ENCODE results near the gene ADCY7. TPM values are rescaled to one million over a fixed set of nuclear protein-coding genes. Genes with fewer than 3 reads are reported as not detected.

Gene ADCY7
- total and polyA plus RNA-seq, 9 of the 15 experiments (the other 6 are each of a cell fraction or from before 2014, with no cell fraction given): 2.3 to 108 (median 28.6) TPM

GRCh38 chr16:50326835-50327465 is 60.6 kb downstream of the ADCY7 start (continued):
- TF ChIP-seq, protein P1, sequence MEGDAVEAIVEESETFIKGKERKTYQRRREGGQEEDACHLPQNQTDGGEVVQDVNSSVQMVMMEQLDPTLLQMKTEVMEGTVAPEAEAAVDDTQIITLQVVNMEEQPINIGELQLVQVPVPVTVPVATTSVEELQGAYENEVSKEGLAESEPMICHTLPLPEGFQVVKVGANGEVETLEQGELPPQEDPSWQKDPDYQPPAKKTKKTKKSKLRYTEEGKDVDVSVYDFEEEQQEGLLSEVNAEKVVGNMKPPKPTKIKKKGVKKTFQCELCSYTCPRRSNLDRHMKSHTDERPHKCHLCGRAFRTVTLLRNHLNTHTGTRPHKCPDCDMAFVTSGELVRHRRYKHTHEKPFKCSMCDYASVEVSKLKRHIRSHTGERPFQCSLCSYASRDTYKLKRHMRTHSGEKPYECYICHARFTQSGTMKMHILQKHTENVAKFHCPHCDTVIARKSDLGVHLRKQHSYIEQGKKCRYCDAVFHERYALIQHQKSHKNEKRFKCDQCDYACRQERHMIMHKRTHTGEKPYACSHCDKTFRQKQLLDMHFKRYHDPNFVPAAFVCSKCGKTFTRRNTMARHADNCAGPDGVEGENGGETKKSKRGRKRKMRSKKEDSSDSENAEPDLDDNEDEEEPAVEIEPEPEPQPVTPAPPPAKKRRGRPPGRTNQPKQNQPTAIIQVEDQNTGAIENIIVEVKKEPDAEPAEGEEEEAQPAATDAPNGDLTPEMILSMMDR (IDR thresholded peaks at IDR 0.05 in 2 of 3, conservative IDR thresholded peaks at IDR 0.05 in 1 of 3; ENCODE audit: insufficient read depth in 2 of 3, low read depth in 1 of 3, low read length in 3 of 3): peak; percentile 64 to 78 (median 74)
- TF ChIP-seq HNRNPUL1 (IDR thresholded peaks at IDR 0.05; ENCODE audit: low read length) (no peak), SMC3 (conservative IDR thresholded peaks at IDR 0.05; ENCODE audit: insufficient read depth, low read depth, low read length) (peak; percentile 57), POLR2AphosphoS5 (IDR thresholded peaks at IDR 0.05; ENCODE audit: control insufficient read depth, insufficient read depth, low read depth, low read length) (no peak), ZNF384 (IDR thresholded peaks at IDR 0.05; ENCODE audit: low read depth, low read length) (no peak), CREB5 (CRISPR knock-in tag; IDR thresholded peaks at IDR 0.05) (no peak), BACH1 (tag; IDR thresholded peaks at IDR 0.05) (peak; percentile 69; the same call in 1 of the 2 replicates), RAD51 (IDR thresholded peaks at IDR 0.05; ENCODE audit: borderline replicate concordance, low read depth) (0 out of 2 replicates have a peak, but pooled peaks have one; percentile 13), CTCFL (IDR thresholded peaks at IDR 0.05; ENCODE audit: borderline replicate concordance, insufficient read depth, low read depth, low read length, poor library complexity, severe bottlenecking) (no peak), CREB1 (IDR thresholded peaks at IDR 0.05) (peak; percentile 43; the same call in 1 of the 2 replicates), CREB1 (CRISPR knock-in tag; IDR thresholded peaks at IDR 0.05) (no peak), PML (IDR thresholded peaks at IDR 0.05; ENCODE audit: low read length) (no peak), CTBP1 (IDR thresholded peaks at IDR 0.05; ENCODE audit: borderline replicate concordance) (0 out of 2 replicates have a peak, but pooled peaks have one; percentile 25), CREM (IDR thresholded peaks at IDR 0.05; ENCODE audit: low read depth) (peak; percentile 74)
